ENCODE results near the gene ST8SIA5. TPM values are rescaled to one million over a fixed set of nuclear protein-coding genes. Genes with fewer than 3 reads are reported as not detected.
"Not testable (repeated sequence)": the region's sequence is repeated elsewhere in the genome, so short reads cannot be mapped to it uniquely, and the experiment has no call there.

ST8SIA5 gene
- total RNA-seq, result under 1 TPM in 5 of 7 donors, not detected in 2; under 0.01 to 0.30 (median 0.07) TPM
- polyA plus RNA-seq, result under 1 TPM in 2 of 3 donors, not detected in 1; 0.02 to 0.17 TPM
- long read RNA-seq, donor 1, result 0 reads
- long read RNA-seq, donor 2, result 0 reads

- H3K27me3 ChIP-seq (replicated peaks in 1 of 7), result peaks cover 0 to 76% (median 49%) of the 10 kb centered on the region in 7 donors
- intact Hi-C loops (cut with DNase I; ENCODE audit: low total_unique reads), result no loop called here
- H3K36me3 ChIP-seq, result no peaks in the 10 kb centered on the region
- no peak for DNase-seq
- 0 to 2% (median 2%) methylated on average over 32 to 74 of the region's 74 CpGs for whole genome bisulfite sequencing, 5 donors
- no peaks in the 10 kb centered on the region for H3K9me3 ChIP-seq
- peak within 1 kb of the TSS in 7 of 8 donors; percentile 22 to 65 (median 34) for H3K4me3 ChIP-seq
- H3K27ac ChIP-seq, result no peak within 1 kb of the TSS
- TF ChIP-seq CTCF (IDR thresholded peaks at IDR 0.05 in 8 of 11, conservative IDR thresholded peaks at IDR 0.05 in 3 of 11) (no peak), POLR2A (IDR thresholded peaks at IDR 0.05) (no peak), POLR2AphosphoS5 (IDR thresholded peaks at IDR 0.05) (no peak)
- peaks cover 11 to 39% (median 26%) of the 10 kb centered on the region in 6 donors for H3K4me1 ChIP-seq
Observed at GRCh38 chr18:46756559-46757201, at the start of gene ST8SIA5. Gene ST8SIA5 (minus strand): TSS chr18:46757053. CDS start chr18:46756508, 545 bp downstream.

- 87 to 96% (median 92%) methylated on average over 6 of the region's 6 CpGs for WGBS, 5 donors
- H3K36me3 ChIP-seq; H3K27ac ChIP-seq; H3K4me3 ChIP-seq; H3K4me1 ChIP-seq; DNase-seq; H3K9me3 ChIP-seq; intact Hi-C loops (cut with DNase I; ENCODE audit: low total_unique reads); H3K27me3 ChIP-seq (replicated peaks in 1 of 7): not testable (repeated sequence)
Observed at GRCh38 chr18:46795945-46796344, 39.1 kb upstream of the ST8SIA5 start.

- WGBS, 5 donors, result 68 to 90% (median 88%) methylated on average over 1 of the region's 1 CpG
- no peak for DNase-seq
- TF ChIP-seq POLR2A (IDR thresholded peaks at IDR 0.05) (no peak), POLR2AphosphoS5 (IDR thresholded peaks at IDR 0.05) (no peak), CTCF (IDR thresholded peaks at IDR 0.05 in 8 of 11, conservative IDR thresholded peaks at IDR 0.05 in 3 of 11) (no peak)
- Histone ChIP-seq H3K27ac (no peak overlapping the region), H3K27me3 (replicated peaks in 1 of 7) (no peaks in the 10 kb centered on the region), H3K4me3 (no peak overlapping the region), H3K36me3 (no peaks in the 10 kb centered on the region), H3K9me3 (peaks cover 0 to 8% (median 7%) of the 10 kb centered on the region in 8 donors), H3K4me1 (no peaks in the 10 kb centered on the region)
- intact Hi-C loops (cut with DNase I; ENCODE audit: low total_unique reads), result no loop called here
Observed at GRCh38 chr18:46794607-46795006, 37.8 kb upstream of the ST8SIA5 start.

- no peaks in the 10 kb centered on the region for H3K4me1 ChIP-seq
- WGBS, 5 donors, result 89 to 96% (median 96%) methylated on average over 3 of the region's 3 CpGs
- no peak for TF ChIP-seq POLR2A (IDR thresholded peaks at IDR 0.05)
- no peak for TF ChIP-seq CTCF (IDR thresholded peaks at IDR 0.05 in 8 of 11, conservative IDR thresholded peaks at IDR 0.05 in 3 of 11)
- TF ChIP-seq POLR2AphosphoS5 (IDR thresholded peaks at IDR 0.05), result no peak
- no peaks in the 10 kb centered on the region for H3K27me3 ChIP-seq (replicated peaks in 1 of 7)
- H3K27ac ChIP-seq, result no peak overlapping the region
- no peak overlapping the region for H3K4me3 ChIP-seq
- peaks cover 0 to 12% (median 8%) of the 10 kb centered on the region in 8 donors for H3K9me3 ChIP-seq
- H3K36me3 ChIP-seq, result no peaks in the 10 kb centered on the region
- intact Hi-C loops (cut with DNase I; ENCODE audit: low total_unique reads), result no loop called here
- no peak for DNase-seq
Observed at GRCh38 chr18:46793565-46793964, 36.7 kb upstream of the ST8SIA5 start.
